ENCODE measurements around the gene DYRK1A. TPM values are rescaled to one million over a fixed set of nuclear protein-coding genes. Genes with fewer than 3 reads are reported as not detected.

DYRK1A gene
- total RNA-seq, 2 experiments from 2014 or later = 58.4 to 65.1 TPM

DNA sequence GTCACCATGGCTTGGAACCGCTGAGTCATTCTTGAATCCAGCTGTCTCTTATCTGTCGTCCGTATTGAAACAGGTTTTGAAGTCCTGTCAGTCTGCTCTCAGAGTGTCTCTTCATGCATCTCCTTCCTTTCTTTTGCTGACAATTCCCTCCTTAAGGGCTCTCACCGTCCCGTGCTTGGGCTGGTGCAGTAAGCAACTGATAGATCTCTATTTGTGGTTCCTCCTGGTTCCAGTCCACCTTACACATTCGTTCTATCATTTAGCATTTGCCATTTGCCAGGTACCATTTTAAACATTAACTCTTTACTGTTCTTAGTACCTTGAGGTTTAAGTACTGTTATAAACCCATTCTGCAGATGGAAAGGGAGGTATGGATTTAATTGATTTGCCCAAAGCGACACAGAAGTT, 88.9 kb downstream of the DYRK1A start:
- POLR2A ChIA-PET = interaction anchor here (0.7 kb wide), 2 partner anchors 12 to 39 kb away, joined by 3 to 4 read pairs; no protein-coding TSS in a partner anchor
- CTCF ChIA-PET (ENCODE audit: unreplicated experiment) = no interaction called here
- DNase-seq (ENCODE audit: low spot score) = no peak
- H3K9me2 ChIP-seq (ENCODE audit: insufficient read depth, low read length) = no peaks in the 10 kb centered on the region
- no peak overlapping the region for H3K4me3 ChIP-seq (ENCODE audit: low read depth, low read length, poor library complexity, severe bottlenecking)
- H3K4me1 ChIP-seq (ENCODE audit: insufficient read depth, low read length, poor library complexity, severe bottlenecking) = peaks cover 24% of the 10 kb centered on the region
- peaks cover 94% of the 10 kb centered on the region for H3K79me2 ChIP-seq (ENCODE audit: insufficient read depth, low read depth, low read length)
- BruUV-seq (replicated peaks) = no TSS peak
- no peaks in the 10 kb centered on the region for H3K9me3 ChIP-seq (ENCODE audit: low read length)
- H3K4me2 ChIP-seq (ENCODE audit: low read length) = no peak overlapping the region
- no peak overlapping the region for H3K27ac ChIP-seq (ENCODE audit: low read depth, low read length, poor library complexity, severe bottlenecking)
- TF ChIP-seq, protein P1, sequence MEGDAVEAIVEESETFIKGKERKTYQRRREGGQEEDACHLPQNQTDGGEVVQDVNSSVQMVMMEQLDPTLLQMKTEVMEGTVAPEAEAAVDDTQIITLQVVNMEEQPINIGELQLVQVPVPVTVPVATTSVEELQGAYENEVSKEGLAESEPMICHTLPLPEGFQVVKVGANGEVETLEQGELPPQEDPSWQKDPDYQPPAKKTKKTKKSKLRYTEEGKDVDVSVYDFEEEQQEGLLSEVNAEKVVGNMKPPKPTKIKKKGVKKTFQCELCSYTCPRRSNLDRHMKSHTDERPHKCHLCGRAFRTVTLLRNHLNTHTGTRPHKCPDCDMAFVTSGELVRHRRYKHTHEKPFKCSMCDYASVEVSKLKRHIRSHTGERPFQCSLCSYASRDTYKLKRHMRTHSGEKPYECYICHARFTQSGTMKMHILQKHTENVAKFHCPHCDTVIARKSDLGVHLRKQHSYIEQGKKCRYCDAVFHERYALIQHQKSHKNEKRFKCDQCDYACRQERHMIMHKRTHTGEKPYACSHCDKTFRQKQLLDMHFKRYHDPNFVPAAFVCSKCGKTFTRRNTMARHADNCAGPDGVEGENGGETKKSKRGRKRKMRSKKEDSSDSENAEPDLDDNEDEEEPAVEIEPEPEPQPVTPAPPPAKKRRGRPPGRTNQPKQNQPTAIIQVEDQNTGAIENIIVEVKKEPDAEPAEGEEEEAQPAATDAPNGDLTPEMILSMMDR (conservative IDR thresholded peaks at IDR 0.05; ENCODE audit: low read length) = no peak
- TF ChIP-seq EZH2phosphoT487 (IDR thresholded peaks at IDR 0.05; ENCODE audit: borderline replicate concordance, low read depth, low read length) = no peak
- H3K36me3 ChIP-seq (ENCODE audit: insufficient read depth, low read length) = peaks cover 10% of the 10 kb centered on the region; the same call in 1 of the 2 replicates
- intact Hi-C loops (cut with micrococcal nuclease; ENCODE audit: unreplicated experiment) = no loop called here
- H2AFZ ChIP-seq (ENCODE audit: low read length) = no peak overlapping the region
- H4K20me1 ChIP-seq (ENCODE audit: insufficient read depth, low read length) = peaks cover 27% of the 10 kb centered on the region

GRCh38 chr21:37458669-37459276, 92.2 kb downstream of the DYRK1A start:
- Histone ChIP-seq H3K36me3 (ENCODE audit: insufficient read depth, low read length) (peaks cover 14% of the 10 kb centered on the region; the same call in 1 of the 2 replicates), H4K20me1 (ENCODE audit: insufficient read depth, low read length) (peaks cover 46% of the 10 kb centered on the region), H3K4me3 (ENCODE audit: low read depth, low read length, poor library complexity, severe bottlenecking) (no peak overlapping the region), H2AFZ (ENCODE audit: low read length) (no peak overlapping the region), H3K4me1 (ENCODE audit: insufficient read depth, low read length, poor library complexity, severe bottlenecking) (peaks cover 49% of the 10 kb centered on the region), H3K9me3 (ENCODE audit: low read length) (no peaks in the 10 kb centered on the region), H3K27ac (ENCODE audit: low read depth, low read length, poor library complexity, severe bottlenecking) (no peak overlapping the region), H3K9me2 (ENCODE audit: insufficient read depth, low read length) (no peaks in the 10 kb centered on the region), H3K79me2 (ENCODE audit: insufficient read depth, low read depth, low read length) (peaks cover 100% of the 10 kb centered on the region), H3K4me2 (ENCODE audit: low read length) (no peak overlapping the region)
- CTCF ChIA-PET (ENCODE audit: unreplicated experiment) = no interaction called here
- intact Hi-C loops (cut with micrococcal nuclease; ENCODE audit: unreplicated experiment) = no loop called here
- no TSS peak for BruUV-seq (replicated peaks)
- TF ChIP-seq, protein P1 (conservative IDR thresholded peaks at IDR 0.05; ENCODE audit: low read length) = no peak
- no peak for TF ChIP-seq EZH2phosphoT487 (IDR thresholded peaks at IDR 0.05; ENCODE audit: borderline replicate concordance, low read depth, low read length)
- POLR2A ChIA-PET = interaction anchor here (0.6 to 0.9 kb wide), 4 partner anchors 30 to 1430 kb away, joined by 3 to 4 read pairs (median 3); no protein-coding TSS in a partner anchor
- no peak for DNase-seq (ENCODE audit: low spot score)

DNA sequence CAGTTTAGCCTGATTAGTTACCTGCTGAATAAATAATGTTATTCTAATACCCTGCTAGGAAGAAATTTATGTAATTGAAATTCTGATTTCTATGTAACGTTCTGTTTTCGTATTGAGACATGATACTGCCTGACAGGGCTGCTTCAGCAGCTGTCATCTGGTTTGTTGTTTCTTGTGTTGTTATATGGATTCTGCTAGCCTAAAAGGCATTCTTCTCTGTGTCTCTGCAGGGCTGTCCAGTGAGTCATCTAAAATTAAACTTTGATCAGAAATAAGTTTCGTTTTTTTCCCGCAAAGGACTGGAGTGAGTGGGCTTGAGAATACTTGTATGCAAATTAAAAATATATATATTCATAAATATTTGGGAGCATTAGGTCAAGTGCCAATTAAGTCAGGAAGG, 93.0 kb downstream of the DYRK1A start:
- CTCF ChIA-PET (ENCODE audit: unreplicated experiment) = no interaction called here
- POLR2A ChIA-PET = no interaction called here
- H3K4me2 ChIP-seq (ENCODE audit: low read length) = no peak overlapping the region
- H3K4me3 ChIP-seq (ENCODE audit: low read depth, low read length, poor library complexity, severe bottlenecking) = no peak overlapping the region
- TF ChIP-seq, protein P1 (conservative IDR thresholded peaks at IDR 0.05; ENCODE audit: low read length) = no peak
- TF ChIP-seq EZH2phosphoT487 (IDR thresholded peaks at IDR 0.05; ENCODE audit: borderline replicate concordance, low read depth, low read length) = no peak
- peaks cover 14% of the 10 kb centered on the region; the same call in 1 of the 2 replicates for H3K36me3 ChIP-seq (ENCODE audit: insufficient read depth, low read length)
- DNase-seq (ENCODE audit: low spot score) = no peak
- H3K27ac ChIP-seq (ENCODE audit: low read depth, low read length, poor library complexity, severe bottlenecking) = no peak overlapping the region
- H3K9me3 ChIP-seq (ENCODE audit: low read length) = 0 out of 2 replicates have a peak, but pooled peaks cover under 1% of the 10 kb centered on the region
- H3K79me2 ChIP-seq (ENCODE audit: insufficient read depth, low read depth, low read length) = peaks cover 100% of the 10 kb centered on the region
- H2AFZ ChIP-seq (ENCODE audit: low read length) = no peak overlapping the region
- H3K9me2 ChIP-seq (ENCODE audit: insufficient read depth, low read length) = no peaks in the 10 kb centered on the region
- intact Hi-C loops (cut with micrococcal nuclease; ENCODE audit: unreplicated experiment) = no loop called here
- peaks cover 49% of the 10 kb centered on the region for H3K4me1 ChIP-seq (ENCODE audit: insufficient read depth, low read length, poor library complexity, severe bottlenecking)
- BruUV-seq (replicated peaks) = no TSS peak
- peaks cover 41% of the 10 kb centered on the region for H4K20me1 ChIP-seq (ENCODE audit: insufficient read depth, low read length)
